HG03097 (cell line): ENCODE measurements around the gene VEPH1.

Experiments
- ATAC-seq: cut with Tn5 transposase; IDR thresholded peaks from one replicate; pipeline ENCODE4 v1.9.1; 2021; ENCODE audit not compliant: unreplicated experiment, low FRiP score

Gene VEPH1

GRCh38 chr3:157233923-157234322, 269.3 kb downstream of the VEPH1 start:
- ATAC-seq = no peak

GRCh38 chr3:157232141-157232540, 271.1 kb downstream of the VEPH1 start:
- no peak for ATAC-seq

DNA sequence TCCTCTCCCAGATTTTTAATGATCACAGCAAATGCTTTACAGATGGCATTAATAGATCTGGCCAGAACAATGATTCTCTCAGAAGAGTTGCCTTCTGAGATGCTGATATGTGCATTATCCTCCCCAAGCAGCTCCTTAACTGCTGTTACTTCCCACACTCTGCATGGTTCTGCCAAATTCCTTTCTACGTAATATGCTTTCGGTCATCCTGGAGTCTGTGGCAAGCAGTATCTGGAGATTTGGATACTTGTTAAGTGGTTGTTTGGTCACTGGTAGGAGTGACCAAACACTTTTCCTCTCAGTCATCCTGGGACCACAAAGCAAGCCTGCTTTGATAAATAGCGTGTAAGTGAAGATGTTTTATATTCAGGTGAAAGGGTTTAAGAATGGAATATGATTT, 272.1 kb downstream of the VEPH1 start:
- ATAC-seq = no peak

- ATAC-seq = no peak
Observed at GRCh38 chr3:157226173-157226847, 276.9 kb downstream of the VEPH1 start.

DNA sequence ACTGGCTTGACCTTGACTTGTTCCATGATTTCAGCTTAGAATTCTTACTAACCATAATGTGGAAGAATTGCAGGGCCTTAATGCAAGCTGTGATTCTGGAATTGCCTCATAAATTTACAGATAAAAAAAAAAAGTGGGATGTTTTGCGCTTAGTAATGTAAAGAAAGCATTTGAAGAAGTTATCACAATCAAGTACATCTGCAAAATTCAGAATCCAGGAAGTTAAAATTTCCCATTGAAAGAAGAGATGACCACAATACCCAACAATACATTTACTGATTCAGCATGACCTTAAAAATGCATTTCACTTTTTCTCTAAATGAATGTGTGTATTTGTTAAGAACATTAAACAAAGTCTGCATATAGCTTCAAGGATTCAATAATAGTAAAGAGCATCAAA, 278.2 kb downstream of the VEPH1 start:
- no peak for ATAC-seq

- ATAC-seq = no peak
Observed at GRCh38 chr3:157220883-157221282, 282.3 kb downstream of the VEPH1 start.

GRCh38 chr3:157220211-157220610, 283.0 kb downstream of the VEPH1 start:
- no peak for ATAC-seq

- ATAC-seq = no peak
Observed at GRCh38 chr3:157219215-157219614, 284.0 kb downstream of the VEPH1 start.
